HL-60 (cell line): ENCODE results near the gene SH3BGRL3.

Source experiments
- CTCF ChIP-seq: IDR thresholded peaks from one replicate; pipeline ENCODE4 v1.5.1; 2011; ENCODE audit warnings: low read length, control low read depth, inconsistent platforms; ENCODE audit not compliant: insufficient read depth
- POLR2AphosphoS5 ChIP-seq: IDR thresholded peaks from 2 replicates; pipeline ENCODE4 v1.6.1; 2012; ENCODE audit warnings: low read depth
- SPI1 ChIP-seq: IDR thresholded peaks from 2 replicates; pipeline ENCODE4 v1.6.1; 2012; ENCODE audit warnings: low read depth, mild to moderate bottlenecking, borderline replicate concordance

- TF ChIP-seq CTCF (no peak), POLR2AphosphoS5 (no peak), SPI1 (no peak)
Measured at GRCh38 chr1:26268290-26269197, 11.3 kb upstream of the SH3BGRL3 start.
